ENCODE measurements around the gene CCDC137. TPM values are rescaled to one million over a fixed set of nuclear protein-coding genes. Genes with fewer than 3 reads are reported as not detected.

Gene CCDC137
- total and polyA plus RNA-seq, 12 donors, result 7.5 to 46.0 (median 15.3) TPM

DNA sequence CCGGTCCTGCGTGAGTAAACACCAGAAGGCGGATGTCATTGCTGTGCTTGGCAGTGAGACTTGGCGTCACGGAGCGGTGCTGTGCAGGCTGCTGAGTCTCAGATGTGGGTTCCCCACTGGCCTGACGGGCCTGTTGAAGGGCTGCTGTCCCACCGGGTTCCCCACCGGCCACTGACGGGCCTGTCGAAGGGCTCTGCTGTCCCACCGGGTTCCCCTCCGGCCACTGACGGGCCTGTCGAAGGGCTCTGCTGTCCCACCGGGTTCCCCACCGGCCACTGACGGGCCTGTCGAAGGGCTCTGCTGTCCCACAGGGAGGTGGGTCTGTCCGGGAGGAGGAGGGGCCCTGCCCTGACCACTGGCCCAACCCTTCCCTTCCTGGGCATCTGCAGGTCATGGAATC lies 20.1 kb downstream of the CCDC137 start:
- Histone ChIP-seq H3K4me1 (replicated peaks in 1 of 2) (peaks cover 18 to 29% of the 10 kb centered on the region in 2 donors), H3K9me3 (replicated peaks in 1 of 3) (no peaks in the 10 kb centered on the region), H3K27me3 (no peaks in the 10 kb centered on the region), H3K36me3 (replicated peaks in 1 of 2) (peaks cover 0 to 62% of the 10 kb centered on the region in 2 donors), H3K4me3 (no peak overlapping the region), H3K27ac (no peak overlapping the region)
- no peak for TF ChIP-seq CTCF (IDR thresholded peaks at IDR 0.05)
- TF ChIP-seq POLR2A (IDR thresholded peaks at IDR 0.05), result no peak
- 82 to 91% (median 89%) methylated on average over 11 to 20 of the region's 20 CpGs for WGBS, 4 donors
- intact Hi-C loops (cut with DNase I), result no loop called here
- DNase-seq, result no peak

DNA sequence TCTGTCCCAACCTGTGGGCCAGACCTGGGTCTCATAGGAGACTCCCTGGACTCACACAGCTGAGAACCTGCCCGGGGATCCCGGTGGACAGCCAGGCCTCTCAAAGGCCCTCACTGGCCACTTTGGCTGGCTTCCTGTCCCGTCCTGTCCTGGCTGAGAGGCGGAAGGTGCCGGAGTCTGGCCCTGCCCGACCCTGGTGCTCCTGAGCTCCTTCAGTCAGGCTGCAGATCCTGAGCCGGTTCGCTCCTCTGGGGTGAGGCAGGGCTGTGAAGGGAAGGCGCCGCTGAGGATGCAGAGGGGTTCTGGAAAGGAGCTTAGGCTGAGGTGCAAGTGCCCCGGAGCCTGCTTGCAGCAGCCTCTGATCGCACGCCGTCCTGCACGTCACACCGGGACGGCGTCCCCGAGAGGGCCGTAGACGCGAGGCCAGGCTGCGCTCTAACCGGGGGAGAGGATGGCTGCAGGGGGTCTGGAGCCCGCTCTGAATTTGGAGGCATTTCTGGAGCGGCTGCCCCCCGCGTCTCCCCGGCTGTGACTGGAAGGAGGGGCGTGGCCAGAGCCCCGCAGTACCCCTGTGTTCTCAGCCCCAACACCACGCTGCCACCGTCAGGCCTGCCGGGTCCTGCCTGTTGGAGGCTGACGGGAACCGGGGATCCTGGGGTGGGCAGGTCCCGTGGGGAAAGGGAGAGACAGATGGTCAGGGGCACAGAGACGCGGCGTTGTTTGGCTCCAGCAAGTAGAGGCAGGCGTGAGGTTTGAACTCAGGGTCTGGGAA lies 21.4 kb downstream of the CCDC137 start:
- no peak for DNase-seq
- Histone ChIP-seq H3K36me3 (replicated peaks in 1 of 2) (peaks cover 0 to 75% of the 10 kb centered on the region in 2 donors), H3K27me3 (no peaks in the 10 kb centered on the region), H3K4me3 (no peak overlapping the region), H3K4me1 (replicated peaks in 1 of 2) (peaks cover 13 to 19% of the 10 kb centered on the region in 2 donors), H3K27ac (no peak overlapping the region), H3K9me3 (replicated peaks in 1 of 3) (no peaks in the 10 kb centered on the region)
- intact Hi-C loops (cut with DNase I), result no loop called here
- TF ChIP-seq CTCF (IDR thresholded peaks at IDR 0.05) (no peak), POLR2A (IDR thresholded peaks at IDR 0.05) (no peak)
- 90 to 93% (median 91%) methylated on average over 27 to 41 of the region's 41 CpGs for WGBS, 4 donors

DNA sequence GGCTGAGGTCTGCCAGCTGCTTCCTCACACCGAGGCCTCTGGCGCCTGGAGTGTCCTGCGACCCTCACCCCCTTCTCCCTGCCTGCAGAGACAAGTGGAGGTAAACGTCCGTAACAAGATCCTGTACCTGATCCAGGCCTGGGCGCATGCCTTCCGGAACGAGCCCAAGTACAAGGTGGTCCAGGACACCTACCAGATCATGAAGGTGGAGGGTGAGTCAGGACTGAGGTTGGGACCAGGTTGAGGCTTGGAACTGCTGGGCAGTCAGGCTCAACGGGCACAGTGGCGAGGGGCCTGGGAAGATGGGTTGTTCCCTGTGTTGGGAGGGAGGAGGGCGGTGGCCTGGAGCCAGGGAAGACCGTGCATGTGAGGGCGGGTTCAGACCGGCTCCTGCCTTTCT lies 22.1 kb downstream of the CCDC137 start:
- peaks cover 0 to 82% of the 10 kb centered on the region in 2 donors for H3K36me3 ChIP-seq (replicated peaks in 1 of 2)
- no peaks in the 10 kb centered on the region for H3K27me3 ChIP-seq
- DNase-seq, result no peak
- no peak for TF ChIP-seq CTCF (IDR thresholded peaks at IDR 0.05)
- H3K9me3 ChIP-seq (replicated peaks in 1 of 3), result no peaks in the 10 kb centered on the region
- H3K4me3 ChIP-seq, result no peak overlapping the region
- intact Hi-C loops (cut with DNase I), result no loop called here
- 88 to 96% (median 91%) methylated on average over 10 to 14 of the region's 14 CpGs for WGBS, 4 donors
- H3K4me1 ChIP-seq (replicated peaks in 1 of 2), result peaks cover 12 to 18% of the 10 kb centered on the region in 2 donors
- H3K27ac ChIP-seq, result no peak overlapping the region

DNA sequence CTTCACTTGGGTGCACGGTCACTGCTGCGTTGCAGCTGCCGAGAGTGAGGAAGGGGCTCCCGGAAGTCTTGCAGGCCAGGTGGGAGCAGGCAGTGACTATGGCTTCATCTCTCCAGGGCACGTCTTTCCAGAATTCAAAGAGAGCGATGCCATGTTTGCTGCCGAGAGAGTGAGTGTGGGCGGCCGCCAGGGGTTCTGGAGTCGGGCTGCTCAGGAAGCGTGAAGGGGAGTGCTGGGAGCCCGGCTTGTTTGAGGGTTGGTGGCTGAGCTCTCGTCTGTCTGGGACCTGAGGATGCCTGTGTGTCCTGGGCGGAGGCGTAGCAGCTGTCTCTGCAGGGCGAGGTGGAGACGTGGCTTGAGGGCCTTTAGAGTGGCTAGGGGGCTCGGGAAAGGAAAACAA lies 23.5 kb downstream of the CCDC137 start:
- intact Hi-C loops (cut with DNase I), result no loop called here
- Histone ChIP-seq H3K4me3 (no peak overlapping the region), H3K27ac (no peak overlapping the region), H3K36me3 (replicated peaks in 1 of 2) (peaks cover 0 to 96% of the 10 kb centered on the region in 2 donors), H3K4me1 (replicated peaks in 1 of 2) (peaks cover 5 to 10% of the 10 kb centered on the region in 2 donors), H3K9me3 (replicated peaks in 1 of 3) (no peaks in the 10 kb centered on the region), H3K27me3 (no peaks in the 10 kb centered on the region)
- 90 to 91% (median 91%) methylated on average over 14 to 18 of the region's 18 CpGs for WGBS, 4 donors
- no peak for DNase-seq
- TF ChIP-seq POLR2A (IDR thresholded peaks at IDR 0.05) (no peak), CTCF (IDR thresholded peaks at IDR 0.05) (no peak)
